Lung (tissue), 12 donors: ENCODE results near the gene ZBTB7A. TPM values are rescaled to one million over a fixed set of nuclear protein-coding genes. Genes with fewer than 3 reads are reported as not detected.

Source experiments
- ATAC-seq: fragments of 200-7000 bp; cut with Tn5 transposase; one replicate; pipeline ENCODE4 v1.9.1; 2020; ENCODE audit warnings: moderate number of reproducible peaks; ENCODE audit not compliant: insufficient read depth, low FRiP score
- DNase-seq, 3 donors: peaks; one replicate each; pipeline ENCODE4 v3.0.0-alpha.2; 2013 to 2017
- H3K27ac ChIP-seq, 2 donors: one replicate each; pipeline ENCODE4 v1.5.1; 2013; ENCODE audit warnings: mild to moderate bottlenecking in 2 of 2, moderate library complexity in 2 of 2, control low read depth in 1 of 2, inconsistent platforms in 1 of 2, low read depth in 1 of 2, low read length in 1 of 2
- H3K27me3 ChIP-seq, 3 donors: one replicate each; pipeline ENCODE4 v1.5.1; 2013; ENCODE audit warnings: low read length in 2 of 3; ENCODE audit not compliant: control insufficient read depth in 3 of 3, insufficient read depth in 3 of 3
- H3K36me3 ChIP-seq, 4 donors: one replicate each; pipeline ENCODE4 v1.5.1; 2013; ENCODE audit warnings: low read length in 4 of 4, mild to moderate bottlenecking in 1 of 4, moderate library complexity in 1 of 4; ENCODE audit not compliant: control insufficient read depth in 4 of 4, insufficient read depth in 4 of 4
- H3K4me1 ChIP-seq, 5 donors: one replicate each; pipeline ENCODE4 v1.5.1; 2013; ENCODE audit warnings: low read length in 5 of 5, mild to moderate bottlenecking in 2 of 5, moderate library complexity in 1 of 5; ENCODE audit not compliant: control insufficient read depth in 5 of 5, insufficient read depth in 5 of 5
- H3K4me3 ChIP-seq: one replicate; pipeline ENCODE4 v1.5.1; 2013; ENCODE audit warnings: mild to moderate bottlenecking, control low read depth, moderate library complexity
- H3K9ac ChIP-seq, 2 donors: one replicate each; pipeline ENCODE4 v1.5.1; 2013; ENCODE audit warnings: low read length in 2 of 2, control low read depth in 1 of 2; ENCODE audit not compliant: insufficient read depth in 1 of 2
- H3K9me3 ChIP-seq, 4 donors: one replicate each; pipeline ENCODE4 v1.5.1; 2013; ENCODE audit warnings: low read length in 3 of 4, mild to moderate bottlenecking in 1 of 4, moderate library complexity in 1 of 4; ENCODE audit not compliant: control insufficient read depth in 4 of 4, insufficient read depth in 3 of 4
- WGBS, 2 donors: extraction: QIAGEN DNeasy Blood & Tissue Kit; methylation state at CpG; one replicate each; pipeline ENCODE4 v1.1.7; 2013; 5-methylcytosine and 5-hydroxymethylcytosine counted together
- polyA plus RNA-seq, 2 donors: library from polyadenylated mRNA; stranded (reverse); fragments of 200-250 nt; gene quantifications; one replicate each; pipeline ENCODE4 v1.2.1, GENCODE V29; 2013
- total RNA-seq, 2 donors: library from RNA; depleted of rRNA in 1 of 2; stranded (reverse); fragments of >200 nt in 1 of 2; gene quantifications; one replicate each; pipeline ENCODE4 v1.2.1, GENCODE V29; 2014 to 2021
- TF ChIP-seq, protein P1 (sequence below): IDR thresholded peaks from 2 replicates; pipeline ENCODE4 v1.5.1; 2012; ENCODE audit warnings: mild to moderate bottlenecking; ENCODE audit errors: control extremely low read depth, extremely low read depth
- donor health status: control.
- donor health status: control.
- donor health status: Bipolar disorder and iron deficiency.
- donor health status: healthy.
- donor health status: DM: yes; HTN: yes; CAD: no.

ZBTB7A gene
- total and polyA plus RNA-seq, 4 donors = 13.4 to 68.0 (median 19.5) TPM

GRCh38 chr19:4064496-4065260 lies 2.0 kb downstream of the ZBTB7A start:
- Histone ChIP-seq H3K4me1 (peaks cover 2 to 44% (median 9%) of the 10 kb centered on the region in 5 donors), H3K27me3 (peaks cover 0 to 3% (median 0%) of the 10 kb centered on the region in 3 donors), H3K27ac (peak overlapping the region; percentile 95 to 97), H3K36me3 (peaks cover 0 to 6% (median 0%) of the 10 kb centered on the region in 4 donors), H3K9me3 (no peaks in the 10 kb centered on the region), H3K4me3 (peak overlapping the region; percentile 85), H3K9ac (no peak overlapping the region)
- 1% methylated on average over 44 to 54 of the region's 57 CpGs for WGBS, 2 donors
- no peak for ATAC-seq
- peak; percentile 53 to 58 (median 55) for DNase-seq
- TF ChIP-seq, protein P1, sequence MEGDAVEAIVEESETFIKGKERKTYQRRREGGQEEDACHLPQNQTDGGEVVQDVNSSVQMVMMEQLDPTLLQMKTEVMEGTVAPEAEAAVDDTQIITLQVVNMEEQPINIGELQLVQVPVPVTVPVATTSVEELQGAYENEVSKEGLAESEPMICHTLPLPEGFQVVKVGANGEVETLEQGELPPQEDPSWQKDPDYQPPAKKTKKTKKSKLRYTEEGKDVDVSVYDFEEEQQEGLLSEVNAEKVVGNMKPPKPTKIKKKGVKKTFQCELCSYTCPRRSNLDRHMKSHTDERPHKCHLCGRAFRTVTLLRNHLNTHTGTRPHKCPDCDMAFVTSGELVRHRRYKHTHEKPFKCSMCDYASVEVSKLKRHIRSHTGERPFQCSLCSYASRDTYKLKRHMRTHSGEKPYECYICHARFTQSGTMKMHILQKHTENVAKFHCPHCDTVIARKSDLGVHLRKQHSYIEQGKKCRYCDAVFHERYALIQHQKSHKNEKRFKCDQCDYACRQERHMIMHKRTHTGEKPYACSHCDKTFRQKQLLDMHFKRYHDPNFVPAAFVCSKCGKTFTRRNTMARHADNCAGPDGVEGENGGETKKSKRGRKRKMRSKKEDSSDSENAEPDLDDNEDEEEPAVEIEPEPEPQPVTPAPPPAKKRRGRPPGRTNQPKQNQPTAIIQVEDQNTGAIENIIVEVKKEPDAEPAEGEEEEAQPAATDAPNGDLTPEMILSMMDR = no peak

- Histone ChIP-seq H3K27ac (peak overlapping the region; percentile 95 to 97), H3K9me3 (no peaks in the 10 kb centered on the region), H3K4me3 (peak overlapping the region; percentile 85), H3K9ac (no peak overlapping the region), H3K27me3 (peaks cover 0 to 2% (median 0%) of the 10 kb centered on the region in 3 donors), H3K36me3 (peaks cover 0 to 6% (median 0%) of the 10 kb centered on the region in 4 donors), H3K4me1 (peaks cover 2 to 49% (median 15%) of the 10 kb centered on the region in 5 donors)
- peak in 1 of 3 donors; percentile 37 for DNase-seq
- ATAC-seq = no peak
- TF ChIP-seq, protein P1 = no peak
- 8 to 14% methylated on average over 24 of the region's 24 CpGs for WGBS, 2 donors
These were observed 2.6 kb downstream of the ZBTB7A start for GRCh38 chr19:4064149-4064495.

- TF ChIP-seq, protein P1 = no peak
- Histone ChIP-seq H3K9me3 (no peaks in the 10 kb centered on the region), H3K9ac (no peak overlapping the region), H3K27ac (peak overlapping the region; percentile 95 to 97), H3K27me3 (no peaks in the 10 kb centered on the region), H3K4me3 (peak overlapping the region; percentile 85), H3K4me1 (peaks cover 2 to 55% (median 20%) of the 10 kb centered on the region in 5 donors), H3K36me3 (peaks cover 0 to 6% (median 0%) of the 10 kb centered on the region in 4 donors)
- 46 to 67% methylated on average over 31 of the region's 31 CpGs for WGBS, 2 donors
- ATAC-seq = no peak
- DNase-seq = no peak
These were observed 3.1 kb downstream of the ZBTB7A start for GRCh38 chr19:4063369-4064148.
